ENCODE measurements around the gene FSCN2. TPM values are rescaled to one million over a fixed set of nuclear protein-coding genes. Genes with fewer than 3 reads are reported as not detected.

FSCN2 gene
- polyA plus RNA-seq, 1 of the 3 experiments (the other 2 are of a cell fraction) = 2.1 TPM

DNA sequence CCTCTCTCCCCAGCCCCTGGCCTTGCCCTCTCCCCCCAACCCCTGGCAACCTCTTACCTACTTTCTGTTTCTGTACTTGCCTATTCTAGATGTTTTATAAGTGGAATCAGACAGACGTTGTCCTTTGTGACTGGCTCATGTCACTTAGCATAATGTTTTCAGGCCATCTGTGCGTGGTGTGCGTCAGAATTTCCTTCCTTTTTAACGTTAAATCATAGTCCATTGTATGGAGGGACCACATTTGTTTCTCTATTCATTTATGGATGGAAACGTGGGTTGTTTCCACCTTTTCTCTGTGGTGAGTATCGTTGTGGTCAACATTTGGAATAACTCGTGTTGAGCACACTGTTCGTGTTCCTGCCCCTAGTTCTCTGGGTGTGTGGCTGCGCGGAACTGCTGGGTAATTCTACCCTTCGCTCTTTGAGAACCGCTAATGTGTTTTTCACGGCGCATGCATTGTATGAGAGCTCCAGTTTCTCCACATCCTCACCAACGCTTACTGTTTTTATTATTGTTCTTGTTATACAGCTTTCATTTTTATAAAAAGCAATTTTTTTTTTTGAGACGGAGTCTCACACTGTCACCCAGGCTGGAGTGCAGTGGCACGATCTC, 41.9 kb upstream of the FSCN2 start:
- H3K9me3 ChIP-seq = no peaks in the 10 kb centered on the region
- H3F3A ChIP-seq (replicated peaks; ENCODE audit: insufficient read depth) = peaks cover 14% of the 10 kb centered on the region
- no peak for DNase-seq
- H2AFZ ChIP-seq (ENCODE audit: low read depth) = no peak overlapping the region
- no peak overlapping the region for H3K9ac ChIP-seq
- H3K4me1 ChIP-seq (ENCODE audit: control insufficient read depth in 1 of 2, insufficient read depth in 2 of 2, low read depth in 1 of 2, low read length in 1 of 2) = peaks cover 6 to 37% of the 10 kb centered on the region in 2 experiments; a peak in 2 of 4 replicates
- H3K4me2 ChIP-seq = no peak overlapping the region
- ChIA-PET CTCF (interaction anchor here (0.8 to 3.8 kb wide), 5 partner anchors 45 to 233 kb away, joined by 3 to 60 read pairs (median 8); partner anchors contain the start of gene BAHCC1), POLR2A (no interaction called here)
- no peaks in the 10 kb centered on the region for H3K27me3 ChIP-seq (ENCODE audit: insufficient read depth)
- WGBS (ENCODE audit: low lambda C conversion rate) = 92% methylated on average over 17 of the region's 17 CpGs
- no peaks in the 10 kb centered on the region for H3K9me2 ChIP-seq
- no peak overlapping the region for H3K4me3 ChIP-seq (ENCODE audit: low read depth in 2 of 2, low read length in 1 of 2)
- no peaks in the 10 kb centered on the region for H3K36me3 ChIP-seq (replicated peaks in 1 of 2; ENCODE audit: control insufficient read depth in 1 of 2, insufficient read depth in 2 of 2, low read length in 1 of 2)
- no peak overlapping the region for H3K27ac ChIP-seq (ENCODE audit: low read depth in 2 of 2, low read length in 1 of 2)
- no peaks in the 10 kb centered on the region for H3K79me2 ChIP-seq (ENCODE audit: insufficient read depth)
- TF ChIP-seq TAF1 (IDR thresholded peaks at IDR 0.05; ENCODE audit: borderline replicate concordance, low read depth, low read length) = no peak
- TF ChIP-seq JUND (IDR thresholded peaks at IDR 0.05) = no peak
- no peak for TF ChIP-seq SMC3 (IDR thresholded peaks at IDR 0.05; ENCODE audit: low read depth, low read length)
- TF ChIP-seq NFIC (IDR thresholded peaks at IDR 0.05; ENCODE audit: borderline replicate concordance) = no peak
- TF ChIP-seq, protein P1, sequence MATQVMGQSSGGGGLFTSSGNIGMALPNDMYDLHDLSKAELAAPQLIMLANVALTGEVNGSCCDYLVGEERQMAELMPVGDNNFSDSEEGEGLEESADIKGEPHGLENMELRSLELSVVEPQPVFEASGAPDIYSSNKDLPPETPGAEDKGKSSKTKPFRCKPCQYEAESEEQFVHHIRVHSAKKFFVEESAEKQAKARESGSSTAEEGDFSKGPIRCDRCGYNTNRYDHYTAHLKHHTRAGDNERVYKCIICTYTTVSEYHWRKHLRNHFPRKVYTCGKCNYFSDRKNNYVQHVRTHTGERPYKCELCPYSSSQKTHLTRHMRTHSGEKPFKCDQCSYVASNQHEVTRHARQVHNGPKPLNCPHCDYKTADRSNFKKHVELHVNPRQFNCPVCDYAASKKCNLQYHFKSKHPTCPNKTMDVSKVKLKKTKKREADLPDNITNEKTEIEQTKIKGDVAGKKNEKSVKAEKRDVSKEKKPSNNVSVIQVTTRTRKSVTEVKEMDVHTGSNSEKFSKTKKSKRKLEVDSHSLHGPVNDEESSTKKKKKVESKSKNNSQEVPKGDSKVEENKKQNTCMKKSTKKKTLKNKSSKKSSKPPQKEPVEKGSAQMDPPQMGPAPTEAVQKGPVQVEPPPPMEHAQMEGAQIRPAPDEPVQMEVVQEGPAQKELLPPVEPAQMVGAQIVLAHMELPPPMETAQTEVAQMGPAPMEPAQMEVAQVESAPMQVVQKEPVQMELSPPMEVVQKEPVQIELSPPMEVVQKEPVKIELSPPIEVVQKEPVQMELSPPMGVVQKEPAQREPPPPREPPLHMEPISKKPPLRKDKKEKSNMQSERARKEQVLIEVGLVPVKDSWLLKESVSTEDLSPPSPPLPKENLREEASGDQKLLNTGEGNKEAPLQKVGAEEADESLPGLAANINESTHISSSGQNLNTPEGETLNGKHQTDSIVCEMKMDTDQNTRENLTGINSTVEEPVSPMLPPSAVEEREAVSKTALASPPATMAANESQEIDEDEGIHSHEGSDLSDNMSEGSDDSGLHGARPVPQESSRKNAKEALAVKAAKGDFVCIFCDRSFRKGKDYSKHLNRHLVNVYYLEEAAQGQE (IDR thresholded peaks at IDR 0.05; ENCODE audit: low read depth, low read length) = no peak
- no peak for TF ChIP-seq RAD21 (IDR thresholded peaks at IDR 0.05; ENCODE audit: low read length)
- no peak for TF ChIP-seq FOXM1 (IDR thresholded peaks at IDR 0.05; ENCODE audit: low read depth)
- TF ChIP-seq, protein P2, sequence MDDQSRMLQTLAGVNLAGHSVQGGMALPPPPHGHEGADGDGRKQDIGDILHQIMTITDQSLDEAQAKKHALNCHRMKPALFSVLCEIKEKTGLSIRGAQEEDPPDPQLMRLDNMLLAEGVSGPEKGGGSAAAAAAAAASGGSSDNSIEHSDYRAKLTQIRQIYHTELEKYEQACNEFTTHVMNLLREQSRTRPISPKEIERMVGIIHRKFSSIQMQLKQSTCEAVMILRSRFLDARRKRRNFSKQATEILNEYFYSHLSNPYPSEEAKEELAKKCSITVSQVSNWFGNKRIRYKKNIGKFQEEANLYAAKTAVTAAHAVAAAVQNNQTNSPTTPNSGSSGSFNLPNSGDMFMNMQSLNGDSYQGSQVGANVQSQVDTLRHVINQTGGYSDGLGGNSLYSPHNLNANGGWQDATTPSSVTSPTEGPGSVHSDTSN (IDR thresholded peaks at IDR 0.05) = no peak
- no peak for TF ChIP-seq ELF1 (IDR thresholded peaks at IDR 0.05)
- TF ChIP-seq RXRA (IDR thresholded peaks at IDR 0.05; ENCODE audit: borderline replicate concordance, low read depth) = no peak
- TF ChIP-seq EZH2phosphoT487 (IDR thresholded peaks at IDR 0.05; ENCODE audit: borderline replicate concordance, low read depth) = no peak
- no peak for TF ChIP-seq EP300 (IDR thresholded peaks at IDR 0.05; ENCODE audit: borderline replicate concordance in 1 of 2, low read depth in 1 of 2, low read length in 1 of 2)
- TF ChIP-seq, protein P3, sequence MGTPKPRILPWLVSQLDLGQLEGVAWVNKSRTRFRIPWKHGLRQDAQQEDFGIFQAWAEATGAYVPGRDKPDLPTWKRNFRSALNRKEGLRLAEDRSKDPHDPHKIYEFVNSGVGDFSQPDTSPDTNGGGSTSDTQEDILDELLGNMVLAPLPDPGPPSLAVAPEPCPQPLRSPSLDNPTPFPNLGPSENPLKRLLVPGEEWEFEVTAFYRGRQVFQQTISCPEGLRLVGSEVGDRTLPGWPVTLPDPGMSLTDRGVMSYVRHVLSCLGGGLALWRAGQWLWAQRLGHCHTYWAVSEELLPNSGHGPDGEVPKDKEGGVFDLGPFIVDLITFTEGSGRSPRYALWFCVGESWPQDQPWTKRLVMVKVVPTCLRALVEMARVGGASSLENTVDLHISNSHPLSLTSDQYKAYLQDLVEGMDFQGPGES (IDR thresholded peaks at IDR 0.05; ENCODE audit: low read depth, low read length) = no peak
- no peak for TF ChIP-seq RFX5 (IDR thresholded peaks at IDR 0.05; ENCODE audit: low read length)
- TF ChIP-seq RCOR1 (IDR thresholded peaks at IDR 0.05; ENCODE audit: low read length) = no peak
- TF ChIP-seq CHD2 (IDR thresholded peaks at IDR 0.05; ENCODE audit: low read length, partially characterized antibody) = no peak
- TF ChIP-seq POLR2AphosphoS5 (IDR thresholded peaks at IDR 0.05; ENCODE audit: low read depth, low read length) = no peak
- no peak for TF ChIP-seq YY1 (IDR thresholded peaks at IDR 0.05; ENCODE audit: low read depth)
- no peak for TF ChIP-seq NRF1 (IDR thresholded peaks at IDR 0.05; ENCODE audit: low read depth, low read length)
- TF ChIP-seq TEAD4 (IDR thresholded peaks at IDR 0.05; ENCODE audit: borderline replicate concordance, insufficient read depth) = no peak
- no peaks in the 10 kb centered on the region for H4K20me1 ChIP-seq (ENCODE audit: insufficient read depth)

Measured in SK-N-SH (cell line).